SHP77 (cell line): ENCODE data around the gene GRK2.
"Not testable (repeated sequence)": the region's sequence is repeated elsewhere in the genome, so short reads cannot be mapped to it uniquely, and the experiment has no call there.

Source experiments
- DNase-seq, 2 experiments: peaks; one replicate each; lab custom pipeline; 2025; lab: John Stamatoyannopoulos, UW

Gene GRK2

GRCh38 chr11:67314218-67314617 lies 47.9 kb downstream of the GRK2 start:
- no peak for DNase-seq

- no peak for DNase-seq
Measured at GRCh38 chr11:67315325-67315909, 49.1 kb downstream of the GRK2 start.

- no peak for DNase-seq
Measured at GRCh38 chr11:67316882-67317204, 50.6 kb downstream of the GRK2 start.

GRCh38 chr11:67317205-67317887 lies 51.1 kb downstream of the GRK2 start:
- peak; percentile 98 to 99 for DNase-seq

GRCh38 chr11:67317888-67318555 lies 51.7 kb downstream of the GRK2 start:
- peak in 1 of 2 experiments; percentile 50 for DNase-seq

GRCh38 chr11:67318876-67319275 lies 52.6 kb downstream of the GRK2 start:
- DNase-seq = not testable (repeated sequence)

- DNase-seq = no peak
Measured at GRCh38 chr11:67320011-67320410, 53.7 kb downstream of the GRK2 start.

GRCh38 chr11:67320691-67321090 lies 54.4 kb downstream of the GRK2 start:
- no peak for DNase-seq

- DNase-seq = no peak
Measured at GRCh38 chr11:67321313-67321871, 55.1 kb downstream of the GRK2 start.

- no peak for DNase-seq
Measured at GRCh38 chr11:67322049-67322448, 55.8 kb downstream of the GRK2 start.

GRCh38 chr11:67323526-67323925 lies 57.3 kb downstream of the GRK2 start:
- DNase-seq = no peak

GRCh38 chr11:67332081-67332691 lies 65.9 kb downstream of the GRK2 start:
- no peak for DNase-seq
